Dedifferentiated amniotic fluid mesenchymal stem cell (primary cell): ENCODE measurements around the gene AMBP.
A peak's percentile ranks its signal among the peaks of the same experiment; 100 is the strongest.

ENCODE experiments used
- DNase-seq: peaks from one replicate; pipeline ENCODE4 v3.0.0-alpha.2; 2016; ENCODE audit errors: extremely low spot score

The AMBP gene

DNA sequence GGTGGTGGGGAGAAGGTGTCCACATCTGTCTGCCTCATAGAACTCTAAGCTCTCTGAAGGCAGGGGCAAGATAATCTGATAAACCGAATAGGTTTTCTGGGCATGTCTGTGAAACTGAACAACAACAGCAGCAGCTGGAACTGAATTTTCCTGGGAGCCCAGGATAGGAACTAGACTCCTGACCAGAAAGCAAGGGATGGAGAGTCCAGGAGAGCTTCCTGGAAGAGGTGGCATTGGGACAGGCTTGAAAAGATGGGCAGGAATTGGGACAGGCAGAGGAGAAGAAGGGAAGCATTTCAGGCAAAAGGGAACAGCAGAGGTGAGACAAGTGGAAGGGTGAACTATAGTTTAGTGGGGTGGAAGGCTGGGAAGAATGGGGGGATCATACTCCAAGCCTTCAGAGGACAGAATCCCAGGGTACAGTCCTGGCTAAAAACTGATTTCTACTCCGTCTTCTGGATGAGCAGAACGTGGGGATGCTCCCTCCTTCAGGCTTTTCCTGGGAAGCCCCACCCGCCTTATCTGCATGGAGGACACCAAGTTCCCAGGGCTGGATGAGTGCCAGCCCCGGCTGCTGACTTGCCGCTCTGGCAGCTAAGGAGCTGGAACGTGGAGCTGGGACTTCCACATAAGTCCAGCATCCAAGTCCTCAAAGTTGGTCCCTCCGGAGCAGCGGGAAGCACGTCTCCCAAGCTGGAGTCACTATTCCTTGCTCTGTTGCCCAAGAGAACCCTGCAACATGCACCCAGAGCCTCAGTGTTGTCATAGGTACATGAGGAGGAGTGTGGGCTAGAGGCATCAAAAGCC is 34.9 kb upstream of the AMBP start:
- no peak for DNase-seq

- DNase-seq = no peak
Observed at GRCh38 chr9:114112325-114112724, 34.2 kb upstream of the AMBP start.

DNA sequence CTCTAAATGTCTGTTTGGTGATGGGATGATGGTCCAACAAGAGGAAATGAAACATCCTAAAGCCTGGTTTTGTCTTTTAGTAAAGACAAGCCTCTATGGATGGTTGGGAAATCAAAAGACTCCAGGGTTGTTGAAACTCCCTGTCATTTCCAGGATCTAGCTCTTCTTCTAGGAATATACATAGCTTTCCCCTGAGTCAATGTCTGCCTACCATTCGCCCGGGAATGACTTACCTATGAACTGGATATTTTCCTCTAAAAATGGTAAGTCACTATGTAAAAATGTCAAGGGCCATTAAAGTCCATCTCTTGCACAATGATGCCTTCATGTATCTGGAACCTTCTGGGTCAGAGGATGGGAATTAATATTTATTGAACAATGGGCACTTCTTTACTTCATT is 32.1 kb upstream of the AMBP start:
- DNase-seq = no peak

GRCh38 chr9:114109124-114109523 is 31.0 kb upstream of the AMBP start:
- no peak for DNase-seq

DNA sequence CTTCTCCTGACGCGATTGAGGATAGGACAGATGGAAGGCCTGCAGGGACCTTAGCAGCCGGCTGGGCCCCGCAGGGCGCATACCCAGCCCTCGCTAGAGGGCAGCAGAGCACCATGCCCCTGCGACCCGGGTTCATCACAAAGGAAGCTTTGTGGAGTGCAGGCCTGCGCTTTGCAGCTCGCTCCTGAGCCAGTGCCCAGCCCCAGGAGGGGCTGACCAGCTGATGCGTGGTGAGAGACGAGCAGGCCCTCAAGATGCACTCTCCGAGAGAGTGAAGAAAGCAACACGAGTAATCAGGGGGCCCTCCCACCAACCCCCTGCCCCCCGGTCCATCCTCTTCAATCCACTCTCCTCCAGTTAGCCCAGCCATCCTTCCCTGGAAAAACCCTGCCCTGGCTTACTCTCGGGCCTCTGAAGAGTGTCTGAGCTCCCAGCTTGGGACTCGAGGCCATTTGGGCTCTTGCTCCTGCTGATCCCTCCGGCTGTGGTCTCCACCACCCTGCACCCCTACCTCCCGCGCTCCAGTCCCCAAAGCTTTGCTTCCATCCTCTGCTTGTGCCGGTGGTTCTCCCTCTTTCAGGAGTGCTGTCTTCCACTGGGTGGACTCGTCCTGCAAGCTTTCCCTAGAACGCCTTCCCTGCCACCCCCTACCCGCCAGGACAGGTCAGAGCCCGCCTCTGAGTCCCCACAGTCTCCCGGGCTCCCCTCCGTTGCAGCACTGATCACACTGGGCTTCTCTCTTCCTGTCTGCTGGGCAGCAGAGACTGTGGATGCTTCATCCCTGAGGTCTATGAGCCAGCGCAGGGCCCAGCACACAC is 30.1 kb upstream of the AMBP start:
- DNase-seq = peak; percentile 39

GRCh38 chr9:114107286-114108001 is 29.3 kb upstream of the AMBP start:
- no peak for DNase-seq

DNA sequence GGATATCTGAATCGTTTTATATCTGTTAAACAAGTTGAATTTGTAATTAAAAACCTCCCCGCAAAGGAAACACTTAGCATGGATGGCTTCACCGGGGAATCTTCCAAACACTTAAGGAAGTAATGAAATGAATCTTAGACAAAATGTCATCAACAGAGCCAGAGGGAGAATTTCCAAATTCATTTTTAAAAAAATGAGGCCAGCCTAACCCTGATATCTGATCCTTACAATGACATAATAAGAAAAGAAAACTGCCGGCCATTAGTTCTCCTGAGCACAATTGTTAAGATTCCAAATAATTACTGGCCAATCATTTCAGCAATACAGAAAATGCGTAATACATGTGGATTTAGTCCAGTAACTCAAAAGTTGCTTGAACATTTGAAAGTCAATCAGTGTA is 27.1 kb upstream of the AMBP start:
- DNase-seq = no peak

GRCh38 chr9:114102484-114102883 is 24.4 kb upstream of the AMBP start:
- DNase-seq = no peak

DNA sequence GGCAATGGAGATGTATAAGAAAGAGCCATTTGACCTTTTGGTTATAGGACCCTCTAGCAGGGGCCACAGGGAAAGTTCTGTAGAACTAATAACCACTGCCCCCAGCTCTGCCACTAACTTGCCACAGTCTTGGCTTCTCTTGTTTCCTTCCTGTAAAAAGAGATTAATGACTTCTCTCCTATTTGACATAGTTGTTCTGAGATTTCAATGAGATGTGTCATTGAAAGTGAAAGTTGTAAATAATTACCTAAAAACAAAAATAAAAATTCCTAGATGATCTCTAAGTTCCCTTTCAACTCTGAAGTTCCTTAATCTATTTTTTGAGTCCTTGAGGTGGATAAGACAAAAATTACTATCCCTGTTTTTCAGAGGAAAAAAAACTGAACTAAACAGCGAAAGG is 22.4 kb upstream of the AMBP start:
- no peak for DNase-seq

DNA sequence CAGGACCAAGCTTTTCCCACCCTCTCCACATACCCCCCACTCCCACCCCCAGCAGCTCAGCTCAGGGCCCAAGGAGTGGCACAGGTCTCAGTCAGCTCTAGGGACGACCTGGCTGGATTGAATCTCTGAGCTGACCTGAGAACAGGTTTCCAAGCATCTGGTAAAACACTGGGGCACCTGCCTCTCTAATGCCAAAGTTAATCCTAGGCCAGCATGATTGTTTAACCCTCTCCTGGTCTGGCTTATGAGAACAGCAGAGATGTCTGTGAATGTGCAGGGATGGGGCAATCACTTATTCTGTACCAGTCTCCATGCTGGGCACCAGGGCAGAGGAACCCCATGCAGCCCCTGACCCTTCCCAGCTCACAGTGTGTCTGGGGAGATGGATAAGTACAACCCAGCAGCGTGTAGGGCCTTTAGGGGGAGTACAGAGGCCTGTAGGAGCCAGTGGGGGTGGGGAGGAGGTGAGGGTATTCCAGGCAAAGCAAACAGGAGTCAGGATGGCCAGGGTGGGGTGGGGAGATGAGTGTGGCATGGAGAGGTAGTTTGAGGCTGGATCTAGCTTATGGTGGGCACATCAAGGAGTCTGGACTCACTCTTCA is 21.7 kb upstream of the AMBP start:
- DNase-seq = no peak

GRCh38 chr9:114098936-114099668 is 21.0 kb upstream of the AMBP start, which contains the start of gene KIF12:
TSS of gene KIF12 (minus strand) at chr9:114099292. CDS start at chr9:114099276, 16 bp downstream.
- DNase-seq = no peak

DNA sequence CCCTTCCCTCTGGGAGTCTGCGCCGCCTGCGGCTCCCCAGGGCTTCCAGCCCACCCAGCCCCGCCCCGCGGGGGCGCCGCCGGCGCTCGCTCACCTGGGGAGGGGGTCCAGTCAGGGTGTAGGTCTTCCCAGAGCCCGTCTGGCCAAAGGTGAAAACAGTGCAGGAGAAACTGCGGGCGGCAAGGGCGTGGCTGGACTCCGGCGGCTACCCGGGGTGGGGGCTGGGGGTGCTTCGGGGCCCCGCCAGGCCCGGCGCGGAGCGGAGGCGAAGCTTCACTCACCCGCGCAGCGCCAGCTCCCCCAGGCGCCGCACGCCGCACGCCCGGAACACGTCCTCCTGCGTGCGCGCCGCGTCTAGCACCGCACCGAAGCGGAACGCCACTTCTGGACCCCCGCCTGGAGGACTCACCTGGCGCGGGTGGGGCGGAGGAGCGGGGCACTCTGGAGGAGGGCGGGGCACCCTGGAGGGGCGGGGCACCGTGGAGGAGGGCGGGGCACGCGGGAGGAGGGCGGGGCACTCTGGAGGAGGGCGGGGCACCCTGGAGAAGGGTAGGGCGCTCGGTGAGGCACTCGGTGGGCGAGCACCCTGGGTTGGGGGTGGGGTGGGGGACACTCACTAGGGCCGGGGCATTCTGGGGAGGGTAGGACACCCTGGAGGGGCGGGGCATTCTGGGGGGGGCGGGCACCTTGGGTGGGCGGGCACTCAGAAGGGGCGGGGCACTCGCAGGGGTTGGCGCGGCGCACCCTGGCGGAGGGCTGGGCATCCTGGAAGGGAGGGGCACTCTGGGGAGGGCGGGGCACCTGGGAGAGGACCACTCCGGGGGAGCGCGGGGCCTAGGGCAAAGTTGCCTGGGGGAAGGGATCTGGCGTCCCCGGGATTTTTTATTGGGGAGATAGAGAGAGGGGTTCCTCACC is 20.2 kb upstream of the AMBP start:
- DNase-seq = no peak

DNA sequence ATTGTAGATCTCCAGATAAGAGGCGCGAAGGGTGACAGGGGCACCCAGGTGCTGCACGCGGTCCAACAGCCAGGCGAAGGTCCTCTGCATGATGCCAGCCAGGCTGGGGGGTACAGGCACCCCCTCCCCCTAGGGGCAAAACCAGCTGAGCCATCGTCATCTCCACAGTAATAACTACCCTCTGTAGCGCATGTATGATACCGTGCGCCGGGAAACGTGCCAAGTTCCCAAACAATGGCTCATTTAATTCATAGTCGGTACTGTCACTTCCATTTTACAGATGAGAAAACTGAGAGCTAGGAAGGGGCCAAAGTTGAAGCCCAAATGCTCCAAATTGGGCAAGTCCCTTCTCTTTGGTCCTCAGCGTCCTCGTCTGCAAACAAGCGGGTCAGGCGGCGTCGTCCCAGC is 19.5 kb upstream of the AMBP start:
- DNase-seq = no peak

GRCh38 chr9:114096866-114097612 is 18.9 kb upstream of the AMBP start:
- no peak for DNase-seq

DNA sequence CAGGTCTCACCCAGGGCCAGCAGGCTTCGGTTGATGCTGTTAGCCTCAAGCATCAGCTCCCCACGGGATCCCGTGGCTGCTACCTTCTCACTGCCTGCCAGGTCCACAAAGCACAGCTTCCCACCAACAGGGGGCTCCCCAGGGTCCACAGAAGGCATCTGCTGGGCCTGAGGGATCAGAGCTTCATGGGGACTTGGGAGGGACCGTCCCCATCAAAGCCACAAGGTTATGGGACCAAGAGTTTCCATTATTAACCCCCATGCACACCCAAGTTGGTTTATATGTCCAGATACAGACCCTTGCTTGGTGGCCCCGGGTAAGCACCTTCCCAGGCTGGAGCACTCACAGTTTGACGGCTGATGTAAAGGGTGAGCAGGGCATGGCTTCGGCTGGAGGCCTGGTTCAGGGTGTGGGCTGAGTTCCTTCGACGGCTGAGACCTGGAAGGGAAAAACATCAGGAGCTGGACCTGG is 18.0 kb upstream of the AMBP start:
- no peak for DNase-seq

GRCh38 chr9:114094971-114095370 is 16.9 kb upstream of the AMBP start:
- DNase-seq = no peak

- DNase-seq = no peak
Observed at GRCh38 chr9:114093761-114094505, 15.8 kb upstream of the AMBP start.

GRCh38 chr9:114093031-114093471 is 15.0 kb upstream of the AMBP start:
- DNase-seq = no peak

- no peak for DNase-seq
Observed at GRCh38 chr9:114092336-114092735, 14.2 kb upstream of the AMBP start.
